Pancreas (tissue), 10 donors: ENCODE data around the gene GLI3. TPM values are rescaled to one million over a fixed set of nuclear protein-coding genes. Genes with fewer than 3 reads are reported as not detected.

Source experiments
- ATAC-seq, 4 donors: fragments of 200-7000 bp; cut with Tn5 transposase; one replicate each; pipeline versions ENCODE4 v1.8.0 to v1.9.1; 2020; ENCODE audit warnings: mild to moderate bottlenecking in 4 of 4, moderate library complexity in 4 of 4
- DNase-seq, 6 donors: peaks; one replicate each; pipeline ENCODE4 v3.0.0-alpha.2; 2020
- FAIRE-seq: peaks from 2 replicates; lab custom pipeline; 2012; peaks lifted over from hg19 to GRCh38; lab: Jason Lieb, UNC
- H3K27ac ChIP-seq, 4 donors: fragments of 200-600 bp; sonication (generic); 1 replicate in 3 of 4; 2 replicates in 1 of 4; pipeline versions ENCODE4 v1.5.0 to v1.8.0; 2020
- H3K27me3 ChIP-seq, 4 donors: fragments of 200-600 bp; one replicate each; pipeline ENCODE4 v1.8.0; 2021
- H3K36me3 ChIP-seq, 3 donors: fragments of 200-600 bp; sonication (generic) in 1 of 3; one replicate each; pipeline versions ENCODE4 v1.5.0 to v1.8.0; 2020 to 2021
- H3K4me1 ChIP-seq, 3 donors: fragments of 200-600 bp; one replicate each; pipeline ENCODE4 v1.8.0; 2021
- H3K4me3 ChIP-seq, 4 donors: fragments of 200-600 bp; sonication (generic) in 2 of 4; one replicate each; pipeline versions ENCODE4 v1.5.0 to v1.8.0; 2020 to 2021
- H3K9me3 ChIP-seq, 4 donors: fragments of 200-600 bp; one replicate each; pipeline ENCODE4 v1.8.0; 2021
- CTCF ChIP-seq, 4 donors: fragments of 200-600 bp; sonication (generic) in 3 of 4; IDR thresholded peaks; one replicate each; pipeline versions ENCODE4 v1.5.0 to v1.8.0; 2021; ENCODE audit warnings: antibody characterized with exemption in 4 of 4
- WGBS, 2 donors: extraction: QIAGEN DNeasy Blood & Tissue Kit; methylation state at CpG; one replicate each; pipeline ENCODE4 v1.1.7; 2013; 5-methylcytosine and 5-hydroxymethylcytosine counted together
- intact Hi-C, 3 donors: fragments of 100-400 bp; cut with DNase I; formaldehyde crosslinking; loops; one replicate each; pipeline versions ENCODE4 v1.11.1 to v1.14.2; 2022
- polyA plus RNA-seq, 2 donors: library from polyadenylated mRNA; stranded (reverse); fragments of 200-250 nt; gene quantifications; one replicate each; pipeline ENCODE4 v1.2.3, GENCODE V29; 2013
- total RNA-seq, 6 donors: library from RNA; stranded (reverse); fragmentation: NEBNext Ultra II Directional in 4 of 6; extraction: Animal tissue kit (Norgen Biotek cat#: 25700) in 4 of 6; gene quantifications; one replicate each; pipeline versions ENCODE4 v1.2.1 to v1.2.4, GENCODE V29; 2021 to 2023
- donor health status: healthy with polysubstance abuse.
- donor health status: DM: no; HTN: no; CAD: no; lungs with moderate emphysema.
- donor health status: DM: no; HTN: no; CAD: no.
- donor health status: control.
- donor health status: control.
- donor health status: Bipolar disorder and iron deficiency.
- donor health status: DM: yes; HTN: yes; CAD: no.
- donor health status: DM: no; HTN: no; CAD: no.
- donor health status: DM: no; HTN: no; CAD: no.
- donor health status: DM: yes; HTN: yes; CAD: no.

The GLI3 gene
- total and polyA plus RNA-seq, 8 donors = 0.38 to 6.2 (median 1.4) TPM

- Histone ChIP-seq H3K4me1 (peaks cover 0 to 4% (median 0%) of the 10 kb centered on the region in 3 donors), H3K27ac (no peak overlapping the region), H3K4me3 (no peak overlapping the region), H3K9me3 (no peaks in the 10 kb centered on the region), H3K36me3 (no peaks in the 10 kb centered on the region), H3K27me3 (peaks cover 0 to 21% (median 3%) of the 10 kb centered on the region in 4 donors)
- DNase-seq (no peak), FAIRE-seq (no peak), ATAC-seq (no peak)
- intact Hi-C loops = no loop called here
- 67 to 69% methylated on average over 8 of the region's 8 CpGs for WGBS, 2 donors
- no peak for TF ChIP-seq CTCF (IDR thresholded peaks at IDR 0.05)
Observed at GRCh38 chr7:42224391-42225003, 12.5 kb downstream of the GLI3 start.

GRCh38 chr7:42222891-42223290 is 14.1 kb downstream of the GLI3 start:
- 49 to 55% methylated on average over 11 of the region's 11 CpGs for WGBS, 2 donors
- no peak for FAIRE-seq
- Histone ChIP-seq H3K9me3 (no peaks in the 10 kb centered on the region), H3K27me3 (peaks cover 0 to 10% (median 3%) of the 10 kb centered on the region in 4 donors), H3K27ac (no peak overlapping the region), H3K4me3 (no peak overlapping the region), H3K36me3 (no peaks in the 10 kb centered on the region), H3K4me1 (no peaks in the 10 kb centered on the region)
- no peak for ATAC-seq
- no peak for TF ChIP-seq CTCF (IDR thresholded peaks at IDR 0.05)
- DNase-seq = no peak
- intact Hi-C loops = no loop called here

GRCh38 chr7:42222125-42222524 is 14.9 kb downstream of the GLI3 start:
- no peak overlapping the region for H3K27ac ChIP-seq
- DNase-seq (no peak), FAIRE-seq (no peak), ATAC-seq (no peak)
- H3K9me3 ChIP-seq = no peaks in the 10 kb centered on the region
- no peaks in the 10 kb centered on the region for H3K36me3 ChIP-seq
- H3K4me3 ChIP-seq = no peak overlapping the region
- peaks cover 0 to 10% (median 3%) of the 10 kb centered on the region in 4 donors for H3K27me3 ChIP-seq
- no peaks in the 10 kb centered on the region for H3K4me1 ChIP-seq
- intact Hi-C loops = no loop called here
- TF ChIP-seq CTCF (IDR thresholded peaks at IDR 0.05) = no peak
- 80 to 81% methylated on average over 2 of the region's 2 CpGs for WGBS, 2 donors

GRCh38 chr7:42221304-42221703 is 15.7 kb downstream of the GLI3 start:
- H3K27me3 ChIP-seq = peaks cover 0 to 10% (median 5%) of the 10 kb centered on the region in 4 donors
- no peak for TF ChIP-seq CTCF (IDR thresholded peaks at IDR 0.05)
- ATAC-seq (no peak), DNase-seq (no peak), FAIRE-seq (no peak)
- no peak overlapping the region for H3K4me3 ChIP-seq
- H3K4me1 ChIP-seq = no peaks in the 10 kb centered on the region
- WGBS, 2 donors = 72 to 87% methylated on average over 5 of the region's 5 CpGs
- intact Hi-C loops = no loop called here
- no peak overlapping the region for H3K27ac ChIP-seq
- H3K9me3 ChIP-seq = no peaks in the 10 kb centered on the region
- no peaks in the 10 kb centered on the region for H3K36me3 ChIP-seq

GRCh38 chr7:42219447-42219846 is 17.6 kb downstream of the GLI3 start:
- TF ChIP-seq CTCF (IDR thresholded peaks at IDR 0.05) = no peak
- H3K9me3 ChIP-seq = no peaks in the 10 kb centered on the region
- no peak for ATAC-seq
- DNase-seq = no peak
- H3K27ac ChIP-seq = no peak overlapping the region
- no peaks in the 10 kb centered on the region for H3K4me1 ChIP-seq
- intact Hi-C loops = no loop called here
- no peak for FAIRE-seq
- H3K36me3 ChIP-seq = no peaks in the 10 kb centered on the region
- peaks cover 0 to 4% (median 0%) of the 10 kb centered on the region in 4 donors for H3K27me3 ChIP-seq
- no peak overlapping the region for H3K4me3 ChIP-seq
- 79 to 82% methylated on average over 3 of the region's 3 CpGs for WGBS, 2 donors
